ENCODE data around the gene IHH. TPM values are rescaled to one million over a fixed set of nuclear protein-coding genes. Genes with fewer than 3 reads are reported as not detected.

IHH gene
- total RNA-seq, 1 donor from 2014 or later = not detected

GRCh38 chr2:219099329-219099728 lies 38.6 kb upstream of the IHH start:
- Histone ChIP-seq H3K4me3 (ENCODE audit: low read depth, low read length) (no peak overlapping the region), H3K36me3 (ENCODE audit: control insufficient read depth, insufficient read depth, low read length) (no peaks in the 10 kb centered on the region), H3K27me3 (ENCODE audit: control insufficient read depth, insufficient read depth, low read length) (no peaks in the 10 kb centered on the region)
- no peak for TF ChIP-seq CTCF (IDR thresholded peaks at IDR 0.05; ENCODE audit: insufficient read depth, low read length, severe bottlenecking)
- FAIRE-seq = no peak
- DNase-seq (ENCODE audit: low read depth) = peak; percentile 73

- H3K36me3 ChIP-seq (ENCODE audit: control insufficient read depth, insufficient read depth, low read length) = no peaks in the 10 kb centered on the region
- no peak for DNase-seq (ENCODE audit: low read depth)
- no peak overlapping the region for H3K4me3 ChIP-seq (ENCODE audit: low read depth, low read length)
- H3K27me3 ChIP-seq (ENCODE audit: control insufficient read depth, insufficient read depth, low read length) = no peaks in the 10 kb centered on the region
- TF ChIP-seq CTCF (IDR thresholded peaks at IDR 0.05; ENCODE audit: insufficient read depth, low read length, severe bottlenecking) = no peak
- no peak for FAIRE-seq
These were observed 34.8 kb upstream of the IHH start for GRCh38 chr2:219095406-219095935.

GRCh38 chr2:219094171-219094570 lies 33.5 kb upstream of the IHH start:
- DNase-seq (ENCODE audit: low read depth) (no peak), FAIRE-seq (no peak)
- no peak for TF ChIP-seq CTCF (IDR thresholded peaks at IDR 0.05; ENCODE audit: insufficient read depth, low read length, severe bottlenecking)
- Histone ChIP-seq H3K4me3 (ENCODE audit: low read depth, low read length) (no peak overlapping the region), H3K36me3 (ENCODE audit: control insufficient read depth, insufficient read depth, low read length) (no peaks in the 10 kb centered on the region), H3K27me3 (ENCODE audit: control insufficient read depth, insufficient read depth, low read length) (no peaks in the 10 kb centered on the region)

GRCh38 chr2:219090436-219091299 lies 29.9 kb upstream of the IHH start:
- Histone ChIP-seq H3K36me3 (ENCODE audit: control insufficient read depth, insufficient read depth, low read length) (no peaks in the 10 kb centered on the region), H3K27me3 (ENCODE audit: control insufficient read depth, insufficient read depth, low read length) (no peaks in the 10 kb centered on the region), H3K4me3 (ENCODE audit: low read depth, low read length) (no peak overlapping the region)
- TF ChIP-seq CTCF (IDR thresholded peaks at IDR 0.05; ENCODE audit: insufficient read depth, low read length, severe bottlenecking) = no peak
- DNase-seq (ENCODE audit: low read depth) (no peak), FAIRE-seq (no peak)

GRCh38 chr2:219089330-219089729 lies 28.6 kb upstream of the IHH start:
- TF ChIP-seq CTCF (IDR thresholded peaks at IDR 0.05; ENCODE audit: insufficient read depth, low read length, severe bottlenecking) = no peak

More at GRCh38 chr2:219089330-219089729, 28.6 kb upstream of the IHH start:
- no peak for DNase-seq (ENCODE audit: low read depth)
- H3K4me3 ChIP-seq (ENCODE audit: low read depth, low read length) = no peak overlapping the region
- FAIRE-seq = no peak
- no peaks in the 10 kb centered on the region for H3K36me3 ChIP-seq (ENCODE audit: control insufficient read depth, insufficient read depth, low read length)
- no peaks in the 10 kb centered on the region for H3K27me3 ChIP-seq (ENCODE audit: control insufficient read depth, insufficient read depth, low read length)

All from bronchial epithelial cell (primary cell).